NCI-H345 (cell line): Measurements from ENCODE around the gene KRT7.

ENCODE experiments used
- DNase-seq: peaks from one replicate; lab custom pipeline; 2025; lab: John Stamatoyannopoulos, UW

KRT7 gene

DNA sequence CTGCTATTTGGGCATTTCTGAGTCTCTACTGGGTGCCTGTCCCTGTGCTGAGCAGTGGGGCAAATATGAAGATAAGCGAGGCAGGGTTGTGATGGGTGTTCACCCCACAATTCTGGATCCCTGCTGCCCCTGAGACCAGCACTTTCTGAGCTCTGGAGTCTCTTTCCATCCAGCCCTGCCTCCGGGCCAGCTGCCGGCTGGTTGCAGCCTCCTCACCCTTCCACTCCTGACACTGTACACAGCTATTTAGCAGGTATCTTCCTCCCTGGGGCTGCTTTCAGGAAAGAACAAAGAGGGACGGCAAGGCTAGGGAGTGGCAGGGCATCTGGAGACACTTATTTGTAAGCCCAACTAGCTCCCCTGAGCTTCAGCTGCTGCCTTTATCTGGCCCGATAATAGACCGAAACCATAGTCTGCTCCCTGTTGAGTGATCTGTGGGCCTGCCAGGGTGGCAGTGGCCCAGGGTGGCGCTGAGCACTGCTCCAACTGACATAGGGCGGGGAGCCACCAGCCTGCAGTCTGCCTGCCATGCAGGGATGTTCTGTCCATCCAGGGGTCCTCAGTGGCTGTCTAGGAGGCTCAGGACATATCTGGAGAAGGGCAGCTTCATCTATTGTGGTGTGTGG lies 33.6 kb upstream of the KRT7 start:
- DNase-seq = peak; percentile 90

DNA sequence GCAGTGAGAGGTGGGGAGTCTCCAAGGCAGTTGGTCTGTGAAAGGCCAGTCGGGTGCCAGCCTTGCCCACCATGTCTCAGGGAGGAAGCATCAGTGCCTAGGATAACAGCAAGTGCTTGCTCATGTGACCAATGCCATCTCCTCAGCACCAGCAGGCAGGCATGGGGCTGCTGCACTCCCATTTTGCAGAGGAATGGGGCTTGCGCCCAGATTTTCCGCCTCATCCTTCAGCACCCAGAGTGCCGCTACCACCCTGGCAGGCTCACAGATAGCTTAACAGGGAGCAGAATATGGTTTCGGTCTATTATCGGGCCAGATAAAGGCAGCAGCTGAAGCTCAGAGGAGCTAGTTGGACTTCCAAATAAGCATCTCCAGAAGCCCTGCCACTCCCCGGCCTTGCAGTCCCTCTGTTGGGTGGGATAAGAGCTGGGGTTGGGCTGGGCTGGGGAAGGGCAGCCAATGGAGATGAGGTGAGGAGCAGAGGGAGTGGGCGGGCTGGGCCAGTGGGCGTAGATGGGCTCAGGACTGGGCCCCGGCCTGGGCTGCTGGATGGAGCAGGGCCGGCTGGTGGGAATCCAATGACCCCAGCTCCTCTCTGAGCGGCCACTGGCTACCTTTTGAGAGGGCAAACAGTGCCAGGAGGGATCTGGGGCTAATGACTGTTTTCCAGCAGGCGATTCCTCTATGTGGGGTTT lies 32.8 kb upstream of the KRT7 start:
- DNase-seq = peak; percentile 54

GRCh38 chr12:52200781-52201450 lies 32.1 kb upstream of the KRT7 start:
- DNase-seq = no peak

DNA sequence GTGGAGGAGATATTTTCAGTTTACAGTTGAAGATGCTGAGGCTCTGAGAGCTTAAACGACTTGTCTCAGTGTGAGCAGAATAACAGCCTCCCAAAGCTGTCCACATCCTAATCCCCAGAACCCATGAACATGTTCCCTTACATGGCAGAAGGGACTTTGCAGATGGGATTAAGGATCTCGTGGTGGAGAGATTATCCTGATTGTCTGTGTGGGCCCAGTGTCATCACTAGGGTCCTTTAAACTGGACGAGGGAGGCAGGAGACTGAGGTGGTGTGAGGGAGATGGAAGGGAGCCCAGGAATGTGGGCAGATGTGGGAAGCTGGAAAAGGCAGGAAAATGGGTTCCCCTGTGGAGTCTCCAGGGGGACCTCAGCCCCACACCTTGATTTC lies 31.6 kb upstream of the KRT7 start:
- no peak for DNase-seq

GRCh38 chr12:52202361-52203078 lies 30.5 kb upstream of the KRT7 start:
- peak; percentile 23 for DNase-seq

DNA sequence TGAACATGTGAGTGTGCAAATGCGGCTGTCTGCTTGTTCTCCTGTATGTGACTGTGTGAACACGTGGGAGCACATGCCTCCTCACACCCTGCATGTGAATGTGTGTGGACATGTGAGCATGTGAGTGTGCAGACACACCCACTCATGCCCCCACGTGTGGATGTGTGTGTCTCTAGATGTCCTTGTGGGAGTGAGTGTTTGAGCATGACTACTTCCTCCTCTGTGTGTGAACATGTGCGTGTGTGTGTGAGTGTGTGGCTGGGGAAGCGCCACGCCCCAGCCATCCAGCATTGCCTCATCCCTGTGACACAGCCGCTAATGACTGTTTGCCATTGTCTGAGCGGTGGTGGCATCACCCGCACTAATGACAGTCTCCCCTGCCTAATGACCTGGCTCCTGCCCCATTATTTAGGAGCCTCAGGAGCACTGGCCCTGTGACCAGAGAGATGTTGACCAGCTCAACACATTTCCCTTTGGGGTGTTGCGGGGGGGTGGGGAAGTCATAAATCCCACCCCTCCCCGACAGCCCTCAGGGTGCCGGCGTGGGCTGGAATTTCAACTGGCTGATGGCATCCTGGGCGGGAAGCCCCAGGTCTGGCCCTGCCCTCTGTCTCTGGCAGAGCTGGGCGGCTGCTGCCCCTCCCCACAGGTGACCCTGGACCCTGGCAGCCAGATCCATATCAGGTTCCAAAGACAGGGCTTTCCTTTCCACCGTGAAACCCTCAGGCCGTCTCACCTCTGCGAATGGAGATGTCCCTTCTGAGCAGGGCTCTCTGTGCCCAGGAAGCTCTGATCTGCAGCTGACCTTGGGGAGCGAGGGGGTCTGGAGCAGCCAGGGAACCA lies 29.7 kb upstream of the KRT7 start:
- peak; percentile 58 for DNase-seq

GRCh38 chr12:52204095-52204930 lies 28.7 kb upstream of the KRT7 start:
- DNase-seq = no peak

DNA sequence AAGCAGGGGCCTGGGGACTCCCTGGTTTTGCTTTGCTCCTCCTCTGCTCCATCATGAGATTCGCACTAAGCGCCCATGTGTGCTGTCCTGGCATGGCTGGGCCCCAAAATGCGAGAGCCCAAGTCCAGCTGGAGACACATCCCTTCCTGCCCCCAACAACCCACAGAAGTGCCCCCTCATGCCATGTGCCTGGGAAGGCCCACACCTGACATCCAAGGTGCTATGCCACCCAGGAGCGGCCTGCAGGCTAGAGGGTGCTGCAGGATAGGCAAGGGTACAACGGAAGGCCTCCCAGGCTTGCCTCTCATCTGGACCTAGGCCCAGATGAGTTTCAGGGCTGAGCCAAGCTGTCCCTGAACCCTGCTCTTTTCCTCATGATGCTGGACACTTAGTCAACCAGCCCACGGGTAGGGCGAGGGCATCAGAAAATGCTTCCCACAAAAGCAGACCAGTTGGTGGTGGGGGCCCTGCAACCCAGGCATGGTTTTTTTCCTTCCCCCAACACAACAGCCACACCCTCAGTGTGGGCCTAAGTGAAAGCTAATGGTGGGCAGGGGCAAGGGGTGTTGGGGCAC lies 28.0 kb upstream of the KRT7 start:
- DNase-seq = no peak

DNA sequence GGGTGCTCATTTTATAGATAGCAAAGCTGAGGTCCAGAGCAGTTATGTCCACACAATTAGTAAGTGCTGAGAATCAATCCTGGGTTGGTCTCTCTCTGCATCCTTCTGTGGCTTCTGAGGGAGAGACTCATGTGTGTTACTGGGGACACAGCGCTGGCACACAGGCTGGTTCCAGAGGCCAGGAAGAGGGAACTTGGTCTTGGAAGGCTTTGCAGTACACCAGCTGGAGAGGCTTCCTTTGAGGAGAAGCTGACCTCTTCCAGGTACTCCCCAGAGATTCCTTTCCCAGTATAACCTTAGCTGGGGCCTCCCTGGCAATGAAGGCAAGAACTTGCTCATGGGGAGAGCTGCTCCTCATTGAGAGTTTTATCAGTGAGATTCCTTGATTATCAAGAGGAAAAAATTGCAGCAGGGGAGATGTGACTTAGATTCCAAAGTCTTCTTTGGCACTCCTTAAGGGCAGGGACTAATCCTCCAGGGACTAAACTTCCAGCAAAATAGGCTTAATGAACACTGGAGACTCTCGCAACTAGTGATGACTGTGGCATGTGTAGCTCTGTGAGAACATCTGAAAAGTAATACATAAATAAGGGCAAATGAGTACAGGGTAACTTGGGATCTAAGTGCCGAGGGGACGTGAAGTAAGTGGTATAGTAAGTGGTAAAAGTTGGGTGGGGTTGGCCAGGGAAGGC lies 27.3 kb upstream of the KRT7 start:
- no peak for DNase-seq

GRCh38 chr12:52206304-52207040 lies 26.6 kb upstream of the KRT7 start:
- no peak for DNase-seq

DNA sequence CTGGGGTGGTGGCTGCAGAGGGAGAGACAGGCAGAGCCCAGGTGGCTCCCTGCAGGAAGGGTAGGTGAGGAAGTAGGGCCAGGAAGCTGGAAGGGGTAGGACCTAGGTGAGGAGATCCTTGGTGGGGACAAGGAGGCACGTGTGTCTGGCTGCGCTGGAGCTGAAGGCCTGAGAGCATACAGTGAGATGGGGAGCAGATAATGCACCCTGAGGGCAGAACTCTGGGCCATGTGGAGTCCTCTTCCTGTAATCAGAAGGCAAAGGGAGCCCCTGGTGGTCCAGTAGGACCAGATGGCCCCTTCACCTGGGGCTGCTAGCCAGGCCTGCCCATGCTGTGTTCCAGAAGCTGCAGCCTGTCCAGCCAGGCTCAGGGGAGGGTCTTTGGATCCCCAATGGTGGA lies 25.9 kb upstream of the KRT7 start:
- no peak for DNase-seq

- peak; percentile 92 for DNase-seq
These were observed 25.1 kb upstream of the KRT7 start for GRCh38 chr12:52207895-52208294.

DNA sequence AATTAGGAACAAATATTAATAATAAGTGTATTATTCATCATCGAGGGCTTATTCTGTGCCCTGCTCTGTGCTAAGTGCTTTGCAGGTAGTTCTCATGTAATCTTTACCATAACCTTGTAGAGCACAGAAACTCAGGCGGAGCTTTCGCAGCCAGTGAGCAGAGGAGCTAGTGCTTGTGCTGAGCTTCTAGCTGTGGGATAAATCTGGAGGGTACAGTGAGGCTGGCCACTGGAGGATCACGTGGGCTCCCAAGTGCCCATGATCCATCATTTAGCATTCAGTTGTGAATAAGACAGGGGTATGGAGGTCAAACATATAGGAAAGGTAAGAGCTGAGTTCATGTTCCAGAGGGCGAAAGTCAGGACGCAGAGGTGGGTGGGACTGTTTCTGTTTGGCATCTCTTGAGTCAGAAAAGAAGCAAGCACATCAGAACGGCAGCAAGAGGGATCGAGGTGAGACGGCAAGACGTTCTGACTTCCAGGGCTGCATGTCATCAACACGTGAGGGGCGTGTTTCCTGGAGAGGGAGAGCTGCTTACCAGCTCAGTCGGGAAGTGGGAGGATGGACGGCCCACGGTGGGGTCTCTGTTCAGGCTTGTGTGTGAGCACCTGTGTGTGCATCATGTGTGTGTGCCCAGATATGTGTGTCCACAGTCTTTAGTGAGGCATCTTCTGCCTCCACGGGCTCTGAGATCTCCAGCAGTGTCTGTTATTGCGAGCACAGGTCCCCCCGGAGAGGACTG lies 24.4 kb upstream of the KRT7 start:
- peak; percentile 26 for DNase-seq

- DNase-seq = peak; percentile 28
These were observed 23.7 kb upstream of the KRT7 start for GRCh38 chr12:52209321-52209720.

GRCh38 chr12:52210186-52210924 lies 22.7 kb upstream of the KRT7 start:
- no peak for DNase-seq

DNA sequence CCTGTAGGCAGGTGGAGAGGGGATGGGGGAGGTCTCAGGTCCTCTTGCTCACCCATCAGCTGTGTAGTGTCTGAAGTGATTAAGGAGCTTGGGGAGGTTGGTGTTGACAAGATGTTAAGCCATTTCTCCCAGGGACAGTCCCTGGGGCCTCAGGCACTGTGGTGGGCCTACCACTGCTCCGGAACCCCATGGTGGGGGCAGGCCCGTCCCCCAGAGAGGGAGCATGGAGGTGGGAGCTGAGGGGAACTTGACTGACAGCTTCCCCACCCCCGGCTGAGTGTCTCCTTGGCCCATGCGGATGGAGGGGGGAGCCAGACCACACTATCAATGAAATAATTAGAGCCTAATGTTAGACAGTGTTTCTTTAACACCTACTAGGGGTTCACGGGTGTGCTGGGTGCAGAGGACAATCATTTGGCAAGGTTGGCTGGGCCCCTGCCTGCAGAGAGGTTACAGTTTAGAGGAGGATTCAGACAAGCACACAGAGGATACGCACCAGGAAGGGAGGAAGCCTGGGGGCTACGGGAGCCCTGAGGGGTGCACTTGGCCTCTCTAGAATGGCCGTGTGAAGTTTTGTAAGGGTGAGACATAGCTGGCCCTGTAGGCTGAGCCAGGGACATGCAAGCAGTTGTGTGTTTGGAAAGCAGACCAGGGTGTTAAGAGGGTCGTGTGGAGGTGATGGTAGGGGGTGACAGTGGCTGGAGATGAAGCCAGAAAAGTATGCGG lies 22.0 kb upstream of the KRT7 start:
- DNase-seq = no peak
